MM.1S (cell line): ENCODE data around the gene DDX5.

Source experiments
- DNase-seq: peaks from one replicate; pipeline ENCODE4 v3.0.0-alpha.2; 2015
- H2AFZ ChIP-seq: fragments of 300-600 bp; sonication (generic); 2 replicates; pipeline ENCODE4 v1.6.0; 2016; ENCODE audit warnings: antibody characterized with exemption, low read length
- H3F3A ChIP-seq: fragments of 300-600 bp; sonication (generic); 2 replicates; pipeline ENCODE4 v1.6.1; 2016; ENCODE audit warnings: mild to moderate bottlenecking, antibody characterized with exemption, low read length, moderate library complexity, mixed read lengths; ENCODE audit not compliant: insufficient read depth
- H3K27ac ChIP-seq: fragments of 300-600 bp; sonication (generic); 2 replicates; pipeline ENCODE4 v1.5.1; 2016; ENCODE audit warnings: mild to moderate bottlenecking, low read length
- H3K27me3 ChIP-seq: fragments of 300-600 bp; sonication (generic); replicated peaks from 2 replicates; pipeline ENCODE4 v1.6.0; 2016; ENCODE audit warnings: low read length; ENCODE audit not compliant: insufficient read depth
- H3K36me3 ChIP-seq: fragments of 300-600 bp; sonication (generic); replicated peaks from 2 replicates; pipeline ENCODE4 v1.6.1; 2016; ENCODE audit warnings: mild to moderate bottlenecking, low read length, mixed read lengths; ENCODE audit not compliant: insufficient read depth
- H3K4me1 ChIP-seq: fragments of 300-600 bp; sonication (generic); 2 replicates; pipeline ENCODE4 v1.6.1; 2016; ENCODE audit warnings: low read length, mixed read lengths
- H3K4me2 ChIP-seq: fragments of 300-600 bp; sonication (generic); 2 replicates; pipeline ENCODE4 v1.6.0; 2016; ENCODE audit warnings: low read depth, low read length
- H3K4me3 ChIP-seq: fragments of 300-600 bp; sonication (generic); 2 replicates; pipeline ENCODE4 v1.5.1; 2016; ENCODE audit warnings: low read length, mixed read lengths
- H3K79me2 ChIP-seq: fragments of 300-600 bp; sonication (generic); 2 replicates; pipeline ENCODE4 v1.6.1; 2016; ENCODE audit warnings: mixed run types, low read length, mixed read lengths
- H3K9ac ChIP-seq: fragments of 300-600 bp; sonication (generic); 2 replicates; pipeline ENCODE4 v1.6.1; 2016; ENCODE audit warnings: low read length, mixed read lengths
- H3K9me2 ChIP-seq: fragments of 300-600 bp; sonication (generic); replicated peaks from 2 replicates; pipeline ENCODE4 v1.6.1; 2016; ENCODE audit warnings: mild to moderate bottlenecking, low read length, mixed read lengths; ENCODE audit not compliant: insufficient read depth
- H3K9me3 ChIP-seq: fragments of 300-600 bp; sonication (generic); replicated peaks from 2 replicates; pipeline ENCODE4 v1.6.1; 2016; ENCODE audit warnings: mild to moderate bottlenecking, low read length, mixed read lengths; ENCODE audit not compliant: insufficient read depth
- H4K20me1 ChIP-seq: fragments of 300-600 bp; sonication (generic); 2 replicates; pipeline ENCODE4 v1.6.1; 2016; ENCODE audit warnings: mild to moderate bottlenecking, low read length, moderate library complexity, mixed read lengths; ENCODE audit not compliant: insufficient read depth
- EZH2 ChIP-seq: fragments of 300-600 bp; sonication (generic); optimal IDR thresholded peaks from 2 replicates; pipeline ENCODE3; 2017; ENCODE audit warnings: low read depth, mild to moderate bottlenecking, antibody characterized with exemption, low read length, mixed read lengths
- EZH2phosphoT487 ChIP-seq: fragments of 300-600 bp; sonication (generic); IDR thresholded peaks from 2 replicates; pipeline ENCODE4 v1.6.1; 2018; ENCODE audit warnings: antibody characterized with exemption, low read length
- TF ChIP-seq, protein P1 (sequence below): fragments of 300-600 bp; sonication (generic); IDR thresholded peaks from 2 replicates; pipeline ENCODE4 v1.5.1; 2016; ENCODE audit warnings: antibody characterized with exemption, low read length, mixed read lengths

Gene DDX5

DNA sequence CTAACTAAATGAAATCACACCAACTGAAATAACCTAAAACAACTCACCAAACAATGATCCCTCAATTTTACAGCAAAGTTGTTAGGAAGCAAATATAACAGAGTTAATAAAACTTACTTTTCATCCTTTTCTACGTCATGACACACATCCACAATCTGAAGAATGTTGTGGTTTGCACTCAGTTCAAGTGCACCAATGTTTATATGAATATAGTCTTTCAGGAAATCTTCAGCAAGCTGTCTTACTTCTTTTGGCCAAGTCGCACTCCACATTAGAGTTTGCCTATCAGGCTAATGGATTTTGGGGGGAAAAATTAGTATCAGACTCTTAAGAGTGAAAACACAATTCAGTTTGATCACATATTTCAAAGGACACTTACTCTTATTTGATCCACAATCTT lies 3.3 kb downstream of the DDX5 start:
- peaks cover 75% of the 10 kb centered on the region for H3F3A ChIP-seq
- peaks cover 76% of the 10 kb centered on the region for H3K79me2 ChIP-seq
- peaks cover 48% of the 10 kb centered on the region for H4K20me1 ChIP-seq
- no peaks in the 10 kb centered on the region for H3K27me3 ChIP-seq
- H3K36me3 ChIP-seq = peaks cover 45% of the 10 kb centered on the region
- TF ChIP-seq EZH2 = no peak
- TF ChIP-seq, protein P1, sequence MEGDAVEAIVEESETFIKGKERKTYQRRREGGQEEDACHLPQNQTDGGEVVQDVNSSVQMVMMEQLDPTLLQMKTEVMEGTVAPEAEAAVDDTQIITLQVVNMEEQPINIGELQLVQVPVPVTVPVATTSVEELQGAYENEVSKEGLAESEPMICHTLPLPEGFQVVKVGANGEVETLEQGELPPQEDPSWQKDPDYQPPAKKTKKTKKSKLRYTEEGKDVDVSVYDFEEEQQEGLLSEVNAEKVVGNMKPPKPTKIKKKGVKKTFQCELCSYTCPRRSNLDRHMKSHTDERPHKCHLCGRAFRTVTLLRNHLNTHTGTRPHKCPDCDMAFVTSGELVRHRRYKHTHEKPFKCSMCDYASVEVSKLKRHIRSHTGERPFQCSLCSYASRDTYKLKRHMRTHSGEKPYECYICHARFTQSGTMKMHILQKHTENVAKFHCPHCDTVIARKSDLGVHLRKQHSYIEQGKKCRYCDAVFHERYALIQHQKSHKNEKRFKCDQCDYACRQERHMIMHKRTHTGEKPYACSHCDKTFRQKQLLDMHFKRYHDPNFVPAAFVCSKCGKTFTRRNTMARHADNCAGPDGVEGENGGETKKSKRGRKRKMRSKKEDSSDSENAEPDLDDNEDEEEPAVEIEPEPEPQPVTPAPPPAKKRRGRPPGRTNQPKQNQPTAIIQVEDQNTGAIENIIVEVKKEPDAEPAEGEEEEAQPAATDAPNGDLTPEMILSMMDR = no peak
- no peak for TF ChIP-seq EZH2phosphoT487
- H3K4me3 ChIP-seq = no peak overlapping the region
- no peaks in the 10 kb centered on the region for H3K9me3 ChIP-seq
- no peak for DNase-seq
- H3K9ac ChIP-seq = no peak overlapping the region
- H3K9me2 ChIP-seq = no peaks in the 10 kb centered on the region
- no peak overlapping the region for H3K4me2 ChIP-seq
- H3K27ac ChIP-seq = no peak overlapping the region
- peaks cover 47% of the 10 kb centered on the region for H3K4me1 ChIP-seq
- no peak overlapping the region for H2AFZ ChIP-seq

DNA sequence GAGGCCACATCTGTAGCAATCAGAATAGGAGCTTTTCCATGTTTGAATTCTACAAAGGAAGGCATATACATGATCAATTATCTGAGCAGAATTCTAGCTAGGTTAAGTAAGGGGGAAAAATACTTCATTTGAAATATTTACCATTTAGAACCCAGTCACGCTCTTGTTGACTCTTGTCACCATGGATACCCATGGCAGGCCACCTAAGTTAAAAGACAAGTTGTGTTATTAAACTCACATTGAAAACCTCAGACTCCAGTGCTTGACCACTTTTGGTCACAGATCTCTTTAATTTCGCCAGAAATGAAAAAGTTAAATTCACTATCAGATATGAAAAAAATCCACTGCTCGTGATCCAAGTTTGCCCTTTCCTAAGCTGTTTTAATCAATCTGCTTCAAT lies 4.1 kb downstream of the DDX5 start:
- Histone ChIP-seq H3K4me2 (no peak overlapping the region), H3K27ac (no peak overlapping the region), H3K36me3 (peaks cover 45% of the 10 kb centered on the region), H3K27me3 (no peaks in the 10 kb centered on the region), H3F3A (peaks cover 80% of the 10 kb centered on the region), H3K4me1 (peaks cover 50% of the 10 kb centered on the region), H3K9ac (no peak overlapping the region), H3K79me2 (peaks cover 68% of the 10 kb centered on the region), H3K9me3 (no peaks in the 10 kb centered on the region), H4K20me1 (peaks cover 48% of the 10 kb centered on the region), H3K9me2 (no peaks in the 10 kb centered on the region), H3K4me3 (no peak overlapping the region), H2AFZ (no peak overlapping the region)
- TF ChIP-seq EZH2 (no peak), EZH2phosphoT487 (no peak)
- TF ChIP-seq, protein P1 = no peak
- no peak for DNase-seq

DNA sequence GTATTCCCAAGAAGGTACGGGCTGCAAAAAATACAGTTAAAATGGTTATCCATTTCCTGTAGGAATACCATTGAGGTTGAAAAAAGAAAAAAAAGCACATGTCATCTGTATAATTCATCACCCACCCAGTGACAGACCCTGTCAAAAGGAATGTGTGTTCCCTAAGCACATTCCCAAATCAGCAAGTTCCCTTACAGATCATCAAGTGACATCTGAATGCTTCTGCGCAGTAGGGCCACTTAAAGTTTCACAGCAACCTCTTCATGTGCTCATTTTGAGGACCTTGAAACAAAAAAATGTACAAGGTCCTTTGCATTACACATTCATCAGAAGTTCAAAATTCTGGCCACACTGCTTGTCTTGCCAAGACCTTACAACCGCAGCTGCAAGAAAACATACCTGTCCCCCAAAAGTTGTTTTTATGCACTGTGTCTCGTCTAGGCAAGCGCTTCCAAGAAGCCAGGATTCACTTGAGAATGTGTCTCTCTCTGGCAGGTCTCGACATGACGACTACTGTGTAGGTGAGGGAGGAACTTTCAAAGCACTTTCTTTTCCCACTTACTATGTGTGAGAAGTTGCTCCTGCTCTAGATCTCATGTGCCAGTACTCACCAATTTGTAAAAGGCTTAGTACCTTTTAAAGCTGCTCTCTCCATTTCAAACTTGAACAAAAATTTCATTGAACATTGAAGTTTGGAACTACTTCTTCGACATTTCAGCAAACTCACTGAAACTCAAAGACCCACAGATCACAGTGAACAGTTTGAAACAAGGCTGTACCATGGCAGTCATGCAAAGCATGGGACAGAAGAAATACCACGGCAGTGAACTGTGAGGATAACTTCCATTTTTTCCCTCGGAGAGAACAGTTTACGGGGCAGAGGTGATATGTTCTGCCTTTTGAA lies 5.0 kb downstream of the DDX5 start:
- H3K9me3 ChIP-seq = no peaks in the 10 kb centered on the region
- no peaks in the 10 kb centered on the region for H3K27me3 ChIP-seq
- no peaks in the 10 kb centered on the region for H3K9me2 ChIP-seq
- H3K4me2 ChIP-seq = no peak overlapping the region
- H3K27ac ChIP-seq = no peak overlapping the region
- H3F3A ChIP-seq = peaks cover 86% of the 10 kb centered on the region
- H3K4me3 ChIP-seq = no peak overlapping the region
- H4K20me1 ChIP-seq = peaks cover 48% of the 10 kb centered on the region
- peaks cover 45% of the 10 kb centered on the region for H3K36me3 ChIP-seq
- H3K79me2 ChIP-seq = peaks cover 72% of the 10 kb centered on the region
- TF ChIP-seq EZH2 (no peak), EZH2phosphoT487 (no peak)
- TF ChIP-seq, protein P1 = no peak
- H3K4me1 ChIP-seq = peaks cover 50% of the 10 kb centered on the region
- no peak overlapping the region for H3K9ac ChIP-seq
- H2AFZ ChIP-seq = no peak overlapping the region
- DNase-seq = no peak
